Stimulated activated CD8-positive, alpha-beta memory T cell treated with anti-CD3 and anti-CD28 coated beads, Interleukin-12 subunit alpha, Interleukin-12 subunit beta, amount 100 ng/mL, for 24 hours (primary cell): ENCODE measurements around the gene HES4.

Experiments
- DNase-seq: peaks from one replicate; pipeline ENCODE4 v3.0.0-alpha.2; 2020; ENCODE audit errors: extremely low read depth

The HES4 gene

GRCh38 chr1:965526-966134, 34.3 kb downstream of the HES4 start:
- no peak for DNase-seq

DNA sequence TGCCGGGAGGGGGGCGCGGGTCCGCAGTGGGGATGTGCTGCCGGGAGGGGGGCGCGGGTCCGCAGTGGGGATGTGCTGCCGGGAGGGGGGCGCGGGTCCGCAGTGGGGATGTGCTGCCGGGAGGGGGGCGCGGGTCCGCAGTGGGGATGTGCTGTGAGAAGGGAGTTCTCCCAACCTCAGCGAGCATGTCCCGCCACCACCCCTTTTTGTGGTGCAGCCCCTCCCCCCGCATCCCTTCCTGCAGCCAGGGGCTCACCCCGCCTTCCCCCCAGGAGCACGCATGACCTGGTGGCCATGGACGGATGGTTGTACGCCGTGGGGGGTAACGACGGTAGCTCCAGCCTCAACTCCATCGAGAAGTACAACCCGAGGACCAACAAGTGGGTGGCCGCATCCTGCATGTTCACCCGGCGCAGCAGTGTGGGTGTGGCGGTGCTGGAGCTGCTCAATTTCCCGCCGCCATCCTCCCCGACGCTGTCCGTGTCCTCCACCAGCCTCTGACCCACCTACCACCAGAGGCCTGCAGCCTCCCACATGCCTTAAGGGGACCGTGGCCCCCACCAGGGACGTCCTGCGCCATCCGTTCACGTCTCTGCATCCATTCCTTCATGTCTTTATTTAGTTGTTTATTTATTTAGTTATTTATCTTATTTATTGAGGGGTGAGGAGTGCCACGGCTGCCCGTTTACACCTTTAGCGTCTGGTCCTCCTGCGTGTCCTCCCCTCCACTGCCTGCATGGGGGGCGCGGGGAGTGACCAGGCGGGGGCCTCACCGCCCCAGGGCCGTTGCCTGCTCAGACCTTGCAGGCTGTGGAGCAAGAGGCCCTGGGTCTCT, 35.0 kb downstream of the HES4 start:
- DNase-seq = no peak

GRCh38 chr1:963746-964525, 36.0 kb downstream of the HES4 start:
- DNase-seq = no peak

DNA sequence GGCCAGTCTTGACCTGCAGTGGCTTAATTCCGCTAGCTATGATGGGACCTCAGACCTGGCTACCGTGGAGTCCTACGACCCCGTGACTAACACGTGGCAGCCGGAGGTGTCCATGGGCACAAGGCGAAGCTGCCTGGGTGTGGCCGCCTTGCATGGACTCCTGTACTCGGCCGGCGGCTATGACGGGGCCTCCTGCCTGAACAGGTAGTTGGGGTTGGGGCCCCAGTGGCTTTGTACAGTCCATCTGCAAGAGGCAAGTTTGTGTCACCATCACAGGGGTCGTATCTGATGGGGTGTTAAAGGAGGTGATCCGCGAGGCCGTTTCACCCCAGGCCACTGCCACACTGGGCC, 36.6 kb downstream of the HES4 start:
- no peak for DNase-seq

- no peak for DNase-seq
Observed at GRCh38 chr1:962381-963300, 37.3 kb downstream of the HES4 start.

DNA sequence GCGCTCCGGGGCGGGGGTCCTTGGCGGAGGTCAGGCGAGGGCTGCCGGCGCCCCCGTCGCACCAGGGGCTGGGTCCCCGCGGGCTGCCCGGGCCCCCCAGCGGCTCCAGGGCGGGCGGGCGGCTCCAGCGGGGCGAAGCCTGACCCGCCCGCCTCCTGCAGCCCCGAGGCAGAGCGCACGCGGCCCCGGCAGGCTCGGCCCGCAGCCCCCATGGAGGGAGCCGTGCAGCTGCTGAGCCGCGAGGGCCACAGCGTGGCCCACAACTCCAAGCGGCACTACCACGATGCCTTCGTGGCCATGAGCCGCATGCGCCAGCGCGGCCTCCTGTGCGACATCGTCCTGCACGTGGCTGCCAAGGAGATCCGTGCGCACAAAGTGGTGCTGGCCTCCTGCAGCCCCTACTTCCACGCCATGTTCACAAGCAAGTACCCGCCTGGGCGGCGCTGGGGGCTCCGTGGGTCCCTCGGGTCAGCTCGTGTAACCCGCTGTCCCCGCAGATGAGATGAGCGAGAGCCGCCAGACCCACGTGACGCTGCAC, 38.7 kb downstream of the HES4 start:
- DNase-seq = no peak

DNA sequence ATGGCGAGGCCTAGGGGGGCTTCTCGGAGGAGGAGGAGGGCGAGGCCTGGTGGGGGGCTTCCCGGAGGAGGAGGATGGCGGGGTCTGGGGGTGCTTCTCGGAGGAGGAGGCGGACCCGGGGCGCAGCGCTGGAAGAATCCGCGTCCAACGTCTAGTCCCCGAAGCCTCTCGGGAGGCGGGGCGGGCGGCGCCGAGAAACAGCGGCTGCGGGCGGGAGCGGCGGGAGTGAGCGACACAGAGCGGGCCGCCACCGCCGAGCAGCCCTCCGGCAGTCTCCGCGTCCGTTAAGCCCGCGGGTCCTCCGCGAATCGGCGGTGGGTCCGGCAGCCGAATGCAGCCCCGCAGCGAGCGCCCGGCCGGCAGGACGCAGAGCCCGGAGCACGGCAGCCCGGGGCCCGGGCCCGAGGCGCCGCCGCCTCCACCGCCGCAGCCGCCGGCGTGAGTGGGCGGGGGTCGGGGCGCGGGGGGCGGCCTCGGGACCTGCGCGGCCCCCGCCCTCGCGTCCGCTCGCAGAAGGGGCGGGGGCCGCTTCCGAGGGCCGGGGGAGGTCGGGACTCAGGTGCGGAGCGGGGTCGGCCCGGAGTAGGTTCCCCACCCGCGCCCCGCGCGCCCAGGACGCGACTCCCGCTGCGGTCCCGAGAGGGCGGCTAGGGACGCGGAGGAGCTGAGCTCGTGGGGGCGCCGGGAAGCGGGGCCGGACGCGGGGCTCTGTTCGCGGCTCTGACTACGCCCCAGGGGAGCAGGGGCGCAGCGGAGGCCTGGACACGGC, 39.4 kb downstream of the HES4 start, which contains the start of gene KLHL17:
Gene KLHL17 (plus strand): TSS at position 222 of the 769 bp plus-strand sequence. CDS start 110 bp downstream, at position 332.
- peak; percentile 64 for DNase-seq

DNA sequence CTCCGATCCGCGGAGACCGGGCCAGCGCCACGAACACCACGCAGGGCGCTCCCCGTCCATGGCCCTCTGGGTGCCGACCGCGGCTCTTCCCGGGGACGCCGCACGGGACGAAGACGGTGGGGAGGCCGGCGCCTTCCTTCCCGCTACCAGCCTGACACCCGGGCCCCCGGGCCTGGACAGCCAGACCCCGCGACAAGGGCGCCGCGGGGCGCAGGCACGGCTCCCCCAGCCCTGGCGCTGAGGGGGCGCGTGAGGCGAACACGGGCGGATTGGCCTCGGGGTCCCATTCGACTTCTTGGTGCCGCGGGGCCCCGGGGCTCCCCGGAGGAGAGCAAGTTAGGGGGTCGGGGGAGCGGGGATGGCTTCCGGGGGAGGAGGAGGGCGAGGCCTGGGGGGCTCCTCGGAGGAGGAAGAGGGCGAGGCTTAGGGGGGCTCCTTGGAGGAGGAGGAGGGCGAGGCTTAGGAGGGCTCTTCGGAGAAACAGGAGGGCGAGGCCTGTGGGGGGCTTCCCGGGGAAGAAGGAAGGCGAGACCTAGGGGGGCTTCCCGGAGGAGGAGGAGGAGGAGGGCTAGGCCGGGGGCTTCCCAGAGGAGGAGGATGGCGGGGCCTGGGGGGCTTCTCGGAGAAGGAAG, 40.0 kb downstream of the HES4 start:
- no peak for DNase-seq

- peak; percentile 90 for DNase-seq
Observed at GRCh38 chr1:958823-959730, 40.8 kb downstream of the HES4 start, which contains the start of gene NOC2L. TSS of gene NOC2L (minus strand) at chr1:959256. CDS start at chr1:959240, 16 bp downstream.

DNA sequence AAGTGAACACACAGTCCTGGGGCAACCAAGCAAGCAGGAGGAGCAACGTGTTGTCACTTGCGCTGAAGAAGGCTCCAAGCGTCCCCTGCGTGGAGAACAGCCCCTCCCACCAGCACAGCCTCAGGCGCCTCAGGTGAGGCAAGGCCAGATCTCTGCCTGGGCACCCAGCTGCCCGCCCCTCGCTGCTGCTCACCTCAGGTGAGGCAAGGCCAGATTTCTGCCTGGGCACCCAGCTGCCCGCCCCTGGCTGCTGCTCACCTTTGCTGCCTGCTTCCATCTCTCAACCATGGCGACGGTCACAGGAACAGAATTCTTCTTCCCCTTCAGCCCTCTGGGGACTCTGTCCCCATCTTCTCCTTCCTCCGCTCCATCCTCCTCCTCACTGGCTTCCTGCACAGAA, 43.3 kb downstream of the HES4 start:
- no peak for DNase-seq

GRCh38 chr1:955474-955873, 44.4 kb downstream of the HES4 start:
- DNase-seq = no peak

DNA sequence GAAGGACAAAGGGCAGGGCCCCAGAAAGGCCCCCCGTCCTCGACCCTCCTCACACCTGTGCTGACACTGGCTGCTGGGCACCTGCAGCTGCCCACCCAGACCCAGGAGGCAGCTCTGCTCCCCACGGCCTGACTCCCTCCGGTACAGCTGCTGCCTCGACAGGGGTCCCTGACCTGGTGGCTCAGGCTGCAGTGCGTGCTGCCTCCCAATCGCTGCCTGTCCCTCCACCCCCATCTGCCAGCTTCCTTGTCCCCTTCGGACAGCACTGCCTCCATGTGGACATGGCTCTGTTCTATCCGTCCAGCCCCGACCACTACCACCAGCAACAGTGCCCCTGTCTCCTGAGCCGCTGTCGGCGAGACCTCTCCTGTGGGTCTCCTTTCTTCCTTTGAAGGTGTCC, 45.0 kb downstream of the HES4 start:
- DNase-seq = no peak

- no peak for DNase-seq
Observed at GRCh38 chr1:953524-954320, 46.2 kb downstream of the HES4 start.

- DNase-seq = no peak
Observed at GRCh38 chr1:952603-953002, 47.3 kb downstream of the HES4 start.

DNA sequence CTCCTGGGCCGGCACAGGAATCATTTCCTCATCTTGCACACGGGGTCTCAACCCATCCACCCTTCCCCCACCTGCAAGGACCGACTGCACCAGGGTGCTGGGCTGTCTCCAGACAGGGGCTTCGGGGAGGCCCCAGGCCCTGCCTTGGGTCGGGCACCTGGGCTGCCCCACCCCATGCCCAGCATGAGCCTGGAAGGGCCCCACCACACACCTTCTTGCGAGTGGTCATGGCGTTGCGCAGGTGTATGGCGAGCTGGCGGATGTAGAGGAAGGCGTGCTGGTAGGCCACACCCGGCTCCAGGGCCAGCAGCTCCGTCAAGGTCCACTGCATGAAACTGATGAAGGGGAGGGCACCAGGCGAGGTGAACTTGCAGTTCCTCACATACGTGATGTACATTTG, 47.7 kb downstream of the HES4 start:
- no peak for DNase-seq

- DNase-seq = no peak
Observed at GRCh38 chr1:951364-951763, 48.5 kb downstream of the HES4 start.

GRCh38 chr1:950881-951280, 49.0 kb downstream of the HES4 start:
- no peak for DNase-seq

DNA sequence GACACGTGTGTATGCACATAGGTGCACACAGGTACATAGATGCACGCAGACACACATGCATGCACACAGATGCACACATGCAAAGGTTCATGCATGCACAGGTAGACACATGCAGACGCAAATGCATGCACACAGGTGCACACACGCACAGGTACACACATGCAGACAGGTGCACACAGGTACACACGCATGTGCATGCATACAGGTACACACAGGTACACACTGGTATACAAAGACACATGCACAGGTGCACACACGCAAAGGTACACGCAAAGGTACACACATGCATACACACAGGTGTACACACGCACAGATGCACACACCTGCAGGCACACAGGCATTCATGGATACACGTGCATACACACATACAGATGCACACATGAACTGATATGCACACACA, 49.6 kb downstream of the HES4 start:
- DNase-seq = no peak
